NCI-H187 (cell line): ENCODE results near the gene TUBB6.

ENCODE experiments used
- DNase-seq, 2 experiments: peaks; one replicate each; lab custom pipeline; 2025; lab: John Stamatoyannopoulos, UW

Gene TUBB6

DNA sequence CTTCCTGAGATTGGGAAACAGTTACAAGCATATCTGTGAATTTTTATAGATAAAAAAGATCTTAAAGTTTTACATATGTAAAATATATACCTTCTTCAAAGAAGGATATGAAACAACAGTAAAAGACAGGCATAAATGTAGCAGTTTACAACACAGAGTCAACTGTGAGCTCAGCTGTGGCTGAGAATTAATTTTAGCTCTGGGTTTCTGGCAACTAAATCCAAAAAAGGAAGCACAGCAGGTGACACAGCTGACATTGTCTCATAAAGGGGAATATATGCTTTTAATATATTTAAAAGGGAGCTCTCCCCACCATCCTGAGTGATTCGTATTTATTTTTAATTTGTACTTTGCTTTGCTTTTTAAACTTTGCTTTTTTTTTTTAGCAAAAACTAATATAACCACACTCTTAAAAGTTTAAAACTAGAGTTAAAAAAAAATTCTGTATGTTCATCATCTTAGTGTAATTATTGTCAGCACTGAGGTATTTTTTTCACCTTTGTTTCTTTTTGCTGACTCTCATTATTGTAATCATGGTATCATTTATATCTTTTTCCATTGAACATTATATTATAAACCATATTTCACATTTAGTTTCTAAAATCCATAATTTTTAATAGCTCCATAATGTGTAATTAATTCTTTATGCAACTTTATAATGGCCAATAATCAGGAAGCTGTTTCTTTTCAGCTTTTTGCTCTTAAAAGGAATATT is 6.7 kb downstream of the TUBB6 start:
- no peak for DNase-seq

DNA sequence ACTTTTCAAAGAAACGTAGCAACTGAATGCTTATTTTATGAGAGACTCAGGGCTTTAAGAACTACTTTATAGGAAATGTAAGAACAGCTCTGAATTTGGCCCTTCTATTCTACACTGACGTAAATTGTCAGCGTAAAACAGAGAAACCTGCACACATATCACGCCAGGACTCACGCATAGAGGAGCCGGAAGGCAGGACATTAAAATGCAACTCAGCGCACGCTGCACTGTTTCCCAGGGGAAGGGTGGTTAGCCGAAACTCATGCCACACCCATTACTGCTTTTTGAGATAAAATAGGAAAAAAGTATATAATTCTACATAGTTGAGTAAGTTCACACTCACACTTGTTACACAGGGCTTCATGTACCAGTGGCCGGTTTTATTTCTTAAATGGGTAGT is 7.4 kb downstream of the TUBB6 start:
- DNase-seq = no peak

GRCh38 chr18:12315911-12316310 is 7.9 kb downstream of the TUBB6 start:
- DNase-seq = no peak

- DNase-seq = no peak
Observed at GRCh38 chr18:12317664-12318333, 9.8 kb downstream of the TUBB6 start.

- no peak for DNase-seq
Observed at GRCh38 chr18:12318334-12318697, 10.3 kb downstream of the TUBB6 start.

GRCh38 chr18:12318857-12319256 is 10.8 kb downstream of the TUBB6 start:
- DNase-seq = no peak

GRCh38 chr18:12321333-12321732 is 13.3 kb downstream of the TUBB6 start:
- DNase-seq = no peak

DNA sequence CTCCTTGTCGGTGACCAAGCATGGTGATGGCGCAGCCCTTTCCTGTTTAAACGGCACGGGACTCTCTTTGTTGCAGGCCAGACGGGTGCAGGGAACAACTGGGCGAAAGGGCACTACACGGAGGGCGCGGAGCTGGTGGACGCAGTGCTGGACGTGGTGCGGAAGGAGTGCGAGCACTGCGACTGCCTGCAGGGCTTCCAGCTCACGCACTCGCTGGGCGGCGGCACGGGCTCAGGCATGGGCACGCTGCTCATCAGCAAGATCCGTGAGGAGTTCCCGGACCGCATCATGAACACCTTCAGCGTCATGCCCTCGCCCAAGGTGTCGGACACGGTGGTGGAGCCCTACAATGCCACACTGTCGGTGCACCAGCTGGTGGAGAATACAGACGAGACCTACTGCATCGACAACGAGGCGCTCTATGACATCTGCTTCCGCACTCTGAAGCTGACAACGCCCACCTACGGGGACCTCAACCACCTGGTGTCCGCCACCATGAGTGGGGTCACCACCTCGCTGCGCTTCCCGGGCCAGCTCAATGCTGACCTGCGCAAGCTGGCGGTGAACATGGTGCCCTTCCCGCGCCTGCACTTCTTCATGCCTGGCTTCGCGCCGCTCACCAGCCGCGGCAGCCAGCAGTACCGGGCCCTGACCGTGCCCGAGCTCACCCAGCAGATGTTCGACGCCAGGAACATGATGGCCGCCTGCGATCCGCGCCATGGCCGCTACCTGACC is 17.1 kb downstream of the TUBB6 start:
- DNase-seq = no peak

DNA sequence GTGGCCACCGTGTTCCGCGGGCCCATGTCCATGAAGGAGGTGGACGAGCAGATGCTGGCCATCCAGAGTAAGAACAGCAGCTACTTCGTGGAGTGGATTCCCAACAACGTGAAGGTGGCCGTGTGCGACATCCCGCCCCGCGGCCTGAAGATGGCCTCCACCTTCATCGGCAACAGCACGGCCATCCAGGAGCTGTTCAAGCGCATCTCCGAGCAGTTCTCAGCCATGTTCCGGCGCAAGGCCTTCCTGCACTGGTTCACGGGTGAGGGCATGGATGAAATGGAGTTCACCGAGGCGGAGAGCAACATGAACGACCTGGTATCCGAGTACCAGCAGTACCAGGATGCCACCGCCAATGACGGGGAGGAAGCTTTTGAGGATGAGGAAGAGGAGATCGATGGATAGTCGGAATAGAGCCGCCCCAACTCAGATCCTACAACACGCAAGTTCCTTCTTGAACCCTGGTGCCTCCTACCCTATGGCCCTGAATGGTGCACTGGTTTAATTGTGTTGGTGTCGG is 17.7 kb downstream of the TUBB6 start:
- no peak for DNase-seq

DNA sequence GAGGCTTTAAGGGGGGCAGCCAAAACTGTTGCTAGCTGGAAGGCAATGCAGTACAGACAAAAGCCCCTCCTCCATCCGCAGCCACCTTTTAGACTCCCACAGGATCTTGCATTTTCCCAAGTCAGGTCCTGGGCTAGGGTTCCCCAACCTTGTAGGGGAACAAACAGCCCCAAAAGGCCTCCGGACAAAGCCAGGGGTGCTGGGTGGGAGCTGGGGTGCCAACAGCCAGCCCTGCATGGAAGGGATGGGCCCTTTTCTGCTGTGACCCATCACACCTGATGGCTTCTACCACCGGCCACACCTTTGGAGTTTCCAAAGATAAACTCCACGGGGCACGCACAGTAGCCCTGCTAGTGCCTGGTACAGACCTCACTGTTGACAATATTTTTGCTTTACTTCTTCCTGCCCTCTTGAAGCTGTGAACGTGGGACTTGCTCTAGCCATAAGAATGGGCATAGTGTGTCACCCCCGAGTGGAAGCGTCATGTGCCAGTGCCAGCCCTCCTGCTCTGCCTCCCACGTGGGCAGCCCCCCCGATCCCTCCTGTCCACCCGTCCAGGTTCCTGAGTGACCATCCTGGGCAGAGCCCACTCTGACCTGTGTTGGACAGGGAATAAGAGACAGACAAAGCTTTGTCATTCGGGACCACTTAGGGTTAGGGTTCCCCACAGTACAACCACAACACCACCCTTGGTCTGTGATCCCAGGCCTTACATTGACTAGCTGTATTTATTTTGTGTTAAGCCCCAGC is 18.8 kb downstream of the TUBB6 start:
- DNase-seq = no peak

GRCh38 chr18:12327510-12328178 is 19.6 kb downstream of the TUBB6 start:
- DNase-seq = no peak

GRCh38 chr18:12328179-12328823 is 20.3 kb downstream of the TUBB6 start:
- DNase-seq = no peak

DNA sequence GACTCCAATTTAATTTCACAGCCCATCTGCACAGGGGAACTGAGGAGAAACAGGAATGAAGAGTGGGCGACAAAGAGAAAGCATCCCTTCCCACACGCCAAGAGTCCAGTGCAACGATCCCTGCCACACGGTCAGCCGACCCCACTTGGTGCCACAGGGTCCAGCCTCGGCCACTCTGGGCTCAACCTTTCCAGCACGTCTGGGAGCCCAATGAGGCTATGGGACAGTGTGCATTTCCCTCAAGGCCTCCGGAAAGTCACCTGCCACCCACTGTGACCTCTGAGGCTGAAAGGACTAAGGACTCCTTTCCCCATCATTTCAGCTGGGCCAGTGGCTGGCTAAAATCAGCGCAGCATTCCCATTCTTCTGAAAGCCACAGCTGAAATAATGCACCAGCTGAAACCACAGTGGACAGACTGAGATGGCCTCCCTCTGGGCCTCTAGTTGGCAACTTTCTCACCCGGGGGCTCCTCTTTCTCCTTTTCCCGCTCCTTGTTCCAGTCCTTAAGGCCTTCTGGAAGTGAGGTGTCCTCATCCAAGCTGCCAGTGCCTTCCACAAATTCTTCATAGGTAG is 21.2 kb downstream of the TUBB6 start:
- no peak for DNase-seq

DNA sequence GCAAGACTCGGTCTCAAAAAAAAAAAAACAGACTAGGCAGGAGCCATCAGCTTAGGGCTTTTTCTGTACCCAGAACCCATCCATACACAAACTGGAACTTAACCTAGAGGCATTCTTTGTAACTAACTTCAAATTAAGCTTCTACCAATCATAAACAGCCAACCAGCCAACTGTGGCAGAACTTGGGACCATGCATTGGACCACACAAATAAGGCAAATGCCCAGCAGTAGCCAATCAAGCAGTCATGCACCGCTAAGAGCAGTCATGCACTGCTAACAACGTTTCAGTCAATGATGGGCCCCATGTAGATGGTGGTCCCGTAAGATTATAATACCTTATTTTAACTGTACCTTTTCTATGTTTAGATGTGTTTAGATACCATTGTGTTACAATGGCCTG is 22.7 kb downstream of the TUBB6 start:
- no peak for DNase-seq

GRCh38 chr18:12333506-12334290 is 25.7 kb downstream of the TUBB6 start:
- DNase-seq = no peak

DNA sequence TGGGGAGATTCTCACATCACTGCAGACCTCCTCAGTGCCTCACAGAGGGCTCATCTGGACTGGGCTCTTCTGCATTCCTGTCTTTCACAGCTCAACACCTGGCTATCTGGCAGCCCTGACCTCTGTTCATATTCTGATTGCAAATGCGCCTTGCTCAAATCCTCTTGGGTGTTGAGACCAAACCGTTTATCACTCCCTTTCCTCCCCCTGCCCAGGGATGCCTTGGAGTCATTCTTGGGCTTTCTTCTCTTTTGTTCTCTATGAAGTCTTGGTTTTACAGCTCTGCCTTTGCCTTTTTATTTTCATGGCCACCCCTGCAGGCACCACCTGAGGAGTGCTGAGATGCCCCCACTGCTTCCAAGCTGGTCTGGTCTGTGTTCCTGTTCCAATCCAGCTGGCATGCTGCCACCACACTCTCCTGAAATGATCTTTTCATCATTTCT is 26.3 kb downstream of the TUBB6 start:
- no peak for DNase-seq

DNA sequence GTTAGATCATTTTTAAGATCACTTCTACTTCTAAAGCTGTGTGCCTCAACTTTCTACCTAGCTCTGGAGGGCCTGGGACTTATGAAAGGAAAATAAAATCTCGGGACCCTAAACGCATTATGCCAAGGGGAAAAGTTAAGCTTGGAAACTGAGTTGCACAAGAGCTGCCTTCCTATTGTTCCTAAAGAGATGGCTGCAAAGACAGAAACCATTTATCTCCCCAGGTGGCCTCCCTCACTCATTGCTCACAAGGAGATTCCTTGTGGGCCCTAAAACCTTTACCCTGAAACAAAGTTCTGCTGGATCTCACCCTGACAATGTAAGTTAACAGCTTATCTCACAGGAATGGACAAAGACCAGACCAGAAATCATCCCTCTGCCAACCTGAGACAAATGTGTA is 26.8 kb downstream of the TUBB6 start:
- no peak for DNase-seq

- DNase-seq = no peak
Observed at GRCh38 chr18:12335503-12335902, 27.5 kb downstream of the TUBB6 start.

- no peak for DNase-seq
Observed at GRCh38 chr18:12336171-12336613, 28.2 kb downstream of the TUBB6 start.

GRCh38 chr18:12336887-12337286 is 28.8 kb downstream of the TUBB6 start:
- DNase-seq = peak in 1 of 2 experiments; percentile 18
